ENCODE data around the gene P2RX2.
A peak's percentile ranks its signal among the peaks of the same experiment; 100 is the strongest.

P2RX2 gene

DNA sequence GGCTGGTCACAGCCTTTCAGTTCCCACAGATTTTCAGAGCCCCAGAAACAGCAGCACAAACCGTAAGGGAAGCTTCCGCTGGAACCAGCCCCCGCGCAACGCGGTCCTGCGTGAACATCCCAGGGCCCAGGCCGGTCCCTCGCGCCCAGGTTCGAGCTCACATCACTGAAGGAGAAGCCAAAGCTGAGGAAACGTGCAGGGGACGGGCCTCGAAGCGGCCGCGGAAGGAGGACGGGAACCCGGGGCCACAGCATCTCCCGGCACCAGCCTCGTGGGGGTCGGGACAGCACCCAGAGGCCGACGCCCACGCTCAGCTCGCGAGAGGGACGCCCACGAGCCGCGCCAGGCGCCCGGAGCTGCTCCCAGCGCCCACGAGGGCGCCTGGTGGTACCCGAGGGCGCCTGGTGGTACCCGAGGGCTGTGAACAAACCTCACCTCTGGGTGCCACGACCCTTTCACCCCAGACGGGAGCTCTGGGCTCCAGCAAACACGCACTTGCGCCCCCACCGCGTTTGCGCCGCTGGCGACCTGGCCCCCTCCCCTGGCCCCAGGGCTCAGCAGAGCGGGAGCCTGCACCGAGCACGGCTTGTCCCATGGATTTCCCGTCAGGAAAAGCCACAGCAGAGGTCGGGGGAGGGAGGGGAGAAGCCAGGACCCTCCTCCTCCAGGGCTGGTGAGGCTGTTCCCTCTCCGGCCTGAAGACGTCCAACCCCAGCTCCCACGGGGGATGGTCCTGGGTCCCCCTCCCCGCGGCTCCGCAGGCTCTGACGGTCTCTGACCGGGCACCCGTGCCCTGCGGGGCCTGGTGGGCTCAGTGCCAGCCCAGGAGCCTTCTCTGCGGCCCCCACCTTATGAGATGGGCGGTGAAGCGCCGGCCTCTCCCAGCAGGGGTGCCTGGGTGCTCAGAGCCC lies 15.1 kb upstream of the P2RX2 start:
- no peaks in the 10 kb centered on the region for H3K9me3 Mint-ChIP-seq
- H3K27ac Mint-ChIP-seq: no peak overlapping the region
- no peak for DNase-seq (ENCODE audit: low spot score)
- H3K4me3 Mint-ChIP-seq: no peak overlapping the region
- H3K4me1 Mint-ChIP-seq (ENCODE audit: low read depth): peaks cover 8% of the 10 kb centered on the region
- peaks cover 62% of the 10 kb centered on the region for H3K27me3 Mint-ChIP-seq (ENCODE audit: low read depth)
- no peaks in the 10 kb centered on the region for H3K36me3 Mint-ChIP-seq (ENCODE audit: low read depth)

DNA sequence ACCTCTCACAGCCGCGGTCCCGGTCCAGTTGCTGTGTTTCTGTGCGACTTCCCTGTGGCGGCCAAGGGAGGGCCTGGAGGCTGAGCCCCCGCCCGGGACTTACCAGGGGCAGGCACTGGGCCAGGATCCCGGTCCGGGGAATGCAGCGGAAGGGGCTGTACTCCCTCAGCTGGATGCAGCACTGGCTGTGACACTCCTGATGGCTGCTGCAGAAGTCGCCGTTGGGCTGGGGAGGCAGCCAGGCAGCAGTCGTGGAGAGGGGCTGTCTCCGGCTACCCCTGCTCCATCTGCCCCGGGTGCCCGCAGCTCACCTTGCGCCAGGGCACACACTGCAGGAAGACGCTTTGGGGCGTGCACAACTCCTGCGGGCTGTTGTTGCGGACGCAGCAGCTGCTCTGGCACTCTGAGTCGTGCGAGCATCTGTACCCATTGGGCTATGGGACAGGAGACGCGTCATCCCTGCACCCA lies 14.4 kb upstream of the P2RX2 start:
- no peaks in the 10 kb centered on the region for H3K9me3 Mint-ChIP-seq
- peaks cover 3% of the 10 kb centered on the region for H3K4me1 Mint-ChIP-seq (ENCODE audit: low read depth)
- no peaks in the 10 kb centered on the region for H3K36me3 Mint-ChIP-seq (ENCODE audit: low read depth)
- DNase-seq (ENCODE audit: low spot score): no peak
- no peak overlapping the region for H3K27ac Mint-ChIP-seq
- H3K4me3 Mint-ChIP-seq: no peak overlapping the region
- peaks cover 59% of the 10 kb centered on the region for H3K27me3 Mint-ChIP-seq (ENCODE audit: low read depth)

DNA sequence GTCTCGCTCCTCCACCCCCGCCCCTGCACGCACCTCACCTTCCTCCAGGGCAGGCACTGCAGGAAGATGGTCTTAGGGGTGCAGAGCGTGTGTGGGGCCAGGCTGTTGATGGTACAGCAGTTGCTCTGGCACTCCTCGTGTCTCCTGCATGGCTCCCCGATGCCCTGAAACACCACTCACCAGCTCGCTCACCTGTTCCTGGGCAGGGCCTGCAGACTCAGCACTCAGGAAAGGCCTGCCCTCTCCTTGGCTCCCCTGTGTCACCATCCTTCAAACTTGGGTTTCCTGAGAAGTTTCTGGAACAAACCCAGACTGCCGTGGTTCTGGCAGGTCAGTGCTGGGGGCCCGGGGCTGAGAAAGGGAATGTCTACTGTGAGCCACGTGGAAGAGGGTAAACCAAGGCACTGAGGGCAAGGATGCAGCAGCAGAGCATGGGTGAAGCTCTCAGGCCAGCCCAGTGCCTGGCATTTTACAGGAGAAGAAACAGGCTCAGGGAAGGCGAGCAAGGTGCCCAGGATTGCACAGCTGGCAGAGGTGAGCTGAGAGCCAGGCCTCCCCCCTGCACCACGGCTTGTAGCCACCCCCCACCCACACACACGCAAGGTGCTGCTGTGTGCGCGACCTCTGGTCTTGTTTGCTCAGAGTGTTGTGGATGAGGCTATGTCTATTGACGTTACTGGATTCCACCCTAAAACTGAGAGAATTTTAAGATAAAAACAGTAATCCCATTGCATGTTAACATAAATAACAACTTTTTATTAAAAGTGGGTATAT lies 13.7 kb upstream of the P2RX2 start:
- H3K4me3 Mint-ChIP-seq: no peak overlapping the region
- no peak for DNase-seq (ENCODE audit: low spot score)
- no peaks in the 10 kb centered on the region for H3K9me3 Mint-ChIP-seq
- no peaks in the 10 kb centered on the region for H3K36me3 Mint-ChIP-seq (ENCODE audit: low read depth)
- peaks cover 3% of the 10 kb centered on the region for H3K4me1 Mint-ChIP-seq (ENCODE audit: low read depth)
- no peak overlapping the region for H3K27ac Mint-ChIP-seq
- peaks cover 59% of the 10 kb centered on the region for H3K27me3 Mint-ChIP-seq (ENCODE audit: low read depth)

DNA sequence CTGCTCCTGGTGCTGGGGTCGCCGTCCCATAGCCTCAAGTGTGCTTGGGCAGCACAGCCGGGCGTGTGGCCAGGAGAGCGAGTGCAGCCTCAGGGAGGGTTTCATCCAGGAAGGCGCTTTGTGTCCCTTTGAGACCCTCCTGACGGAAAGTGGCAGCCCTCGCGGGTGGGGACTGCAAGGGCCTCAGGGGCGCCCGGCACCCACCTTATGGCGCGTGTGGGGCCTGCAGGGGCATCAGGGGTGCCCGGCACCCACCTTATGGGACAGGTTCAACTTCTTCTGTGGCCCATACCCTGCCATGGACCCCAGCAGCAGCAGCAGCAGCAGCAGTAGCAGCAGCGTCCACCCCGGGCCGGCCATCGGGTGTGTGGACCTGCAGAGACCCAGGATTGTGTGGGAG lies 12.7 kb upstream of the P2RX2 start:
- Mint-ChIP-seq H3K9me3 (no peaks in the 10 kb centered on the region), H3K27ac (no peak overlapping the region), H3K36me3 (ENCODE audit: low read depth) (no peaks in the 10 kb centered on the region), H3K4me3 (no peak overlapping the region), H3K27me3 (ENCODE audit: low read depth) (peaks cover 57% of the 10 kb centered on the region), H3K4me1 (ENCODE audit: low read depth) (no peaks in the 10 kb centered on the region)
- no peak for DNase-seq (ENCODE audit: low spot score)

DNA sequence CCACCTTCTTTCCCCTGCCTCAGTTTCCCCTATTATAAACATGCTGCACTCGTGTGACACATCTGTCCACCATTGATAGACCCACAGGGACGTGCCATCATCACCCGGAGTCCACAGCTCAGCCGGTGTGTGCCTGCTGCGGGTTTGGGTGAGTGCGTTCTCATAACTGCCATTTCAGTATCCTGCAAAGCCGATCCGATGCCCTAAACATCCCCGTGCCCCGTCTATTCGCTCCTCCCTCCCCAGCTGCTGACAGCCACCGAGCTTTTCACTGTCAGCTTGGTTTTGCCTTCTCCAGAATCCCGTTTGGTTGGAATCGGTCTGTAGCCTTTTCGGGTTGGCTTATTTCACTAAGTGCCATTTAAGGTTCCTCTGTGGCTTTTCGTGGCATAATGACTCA lies 12.1 kb upstream of the P2RX2 start:
- Mint-ChIP-seq H3K9me3 (no peaks in the 10 kb centered on the region), H3K4me3 (no peak overlapping the region), H3K36me3 (ENCODE audit: low read depth) (no peaks in the 10 kb centered on the region), H3K27me3 (ENCODE audit: low read depth) (peaks cover 56% of the 10 kb centered on the region), H3K4me1 (ENCODE audit: low read depth) (no peaks in the 10 kb centered on the region), H3K27ac (no peak overlapping the region)
- DNase-seq (ENCODE audit: low spot score): no peak

DNA sequence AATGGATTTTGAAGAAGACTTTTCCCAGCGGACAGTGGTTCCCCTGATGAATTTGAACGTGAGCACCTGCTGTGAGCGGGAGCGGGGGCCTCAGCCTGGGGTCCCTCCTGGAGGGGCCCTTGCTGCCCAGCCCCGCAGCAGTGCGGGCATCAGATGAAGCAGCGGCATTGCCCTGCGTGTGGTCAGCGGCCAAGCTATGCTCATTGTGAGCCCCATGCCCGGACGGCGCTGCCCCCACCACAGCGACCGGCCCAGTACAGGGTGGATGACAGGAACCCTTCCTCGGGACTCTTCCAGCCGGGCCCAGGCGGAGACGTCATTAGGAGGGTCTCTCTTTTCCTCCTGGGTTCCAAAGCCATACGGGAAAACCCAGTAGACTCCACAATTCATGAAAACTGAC lies 11.6 kb upstream of the P2RX2 start:
- no peak overlapping the region for H3K4me3 Mint-ChIP-seq
- DNase-seq (ENCODE audit: low spot score): no peak
- no peaks in the 10 kb centered on the region for H3K36me3 Mint-ChIP-seq (ENCODE audit: low read depth)
- H3K27me3 Mint-ChIP-seq (ENCODE audit: low read depth): peaks cover 52% of the 10 kb centered on the region
- H3K4me1 Mint-ChIP-seq (ENCODE audit: low read depth): no peaks in the 10 kb centered on the region
- no peak overlapping the region for H3K27ac Mint-ChIP-seq
- H3K9me3 Mint-ChIP-seq: no peaks in the 10 kb centered on the region

DNA sequence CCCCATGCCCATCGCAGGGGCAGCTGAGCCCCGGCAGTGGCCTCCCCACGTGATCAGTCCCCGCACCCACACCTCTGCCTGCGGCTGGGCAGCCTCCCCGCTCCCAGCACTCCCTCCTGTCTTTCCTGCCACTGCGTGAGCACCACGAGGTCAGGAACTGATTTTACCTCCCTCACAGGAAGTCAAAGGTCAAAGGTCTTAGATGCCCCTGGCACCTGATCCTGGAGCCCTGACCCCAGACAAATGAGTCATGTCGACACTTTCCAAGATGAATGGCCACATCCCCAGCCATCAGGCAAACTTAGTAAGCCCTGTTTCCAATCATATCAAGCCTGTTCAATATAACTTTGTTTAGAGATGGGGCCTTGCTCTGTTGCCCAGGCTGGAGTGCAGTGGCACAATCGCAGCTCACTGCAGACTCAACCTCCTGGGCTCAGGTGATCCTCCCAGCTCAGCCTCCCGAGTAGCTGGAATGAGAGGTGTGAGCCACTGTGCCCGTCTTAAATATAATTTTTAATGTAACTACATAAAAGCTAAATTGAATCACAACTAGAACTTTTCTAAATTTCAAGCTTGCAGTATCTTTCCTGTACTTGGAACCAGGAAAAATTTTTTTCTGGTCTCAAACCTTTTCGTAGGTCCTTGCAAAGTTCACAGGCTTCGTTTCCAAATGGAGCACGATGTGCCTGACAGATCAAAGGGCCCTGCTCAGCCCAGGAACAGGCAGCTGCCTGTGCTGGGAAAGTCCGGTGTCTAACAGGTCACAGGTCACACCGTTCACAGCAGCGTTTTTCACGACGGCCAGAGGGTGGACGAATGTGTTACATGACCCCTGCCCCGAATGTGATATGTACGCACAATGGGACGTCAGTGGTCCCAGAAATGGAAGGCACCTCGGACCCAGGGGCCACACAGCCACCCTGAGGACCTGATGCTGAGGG lies 10.1 kb upstream of the P2RX2 start:
- Mint-ChIP-seq H3K4me3 (no peak overlapping the region), H3K36me3 (ENCODE audit: low read depth) (no peaks in the 10 kb centered on the region), H3K27me3 (ENCODE audit: low read depth) (peaks cover 41% of the 10 kb centered on the region), H3K27ac (no peak overlapping the region), H3K9me3 (no peaks in the 10 kb centered on the region), H3K4me1 (ENCODE audit: low read depth) (no peaks in the 10 kb centered on the region)
- DNase-seq (ENCODE audit: low spot score): no peak

DNA sequence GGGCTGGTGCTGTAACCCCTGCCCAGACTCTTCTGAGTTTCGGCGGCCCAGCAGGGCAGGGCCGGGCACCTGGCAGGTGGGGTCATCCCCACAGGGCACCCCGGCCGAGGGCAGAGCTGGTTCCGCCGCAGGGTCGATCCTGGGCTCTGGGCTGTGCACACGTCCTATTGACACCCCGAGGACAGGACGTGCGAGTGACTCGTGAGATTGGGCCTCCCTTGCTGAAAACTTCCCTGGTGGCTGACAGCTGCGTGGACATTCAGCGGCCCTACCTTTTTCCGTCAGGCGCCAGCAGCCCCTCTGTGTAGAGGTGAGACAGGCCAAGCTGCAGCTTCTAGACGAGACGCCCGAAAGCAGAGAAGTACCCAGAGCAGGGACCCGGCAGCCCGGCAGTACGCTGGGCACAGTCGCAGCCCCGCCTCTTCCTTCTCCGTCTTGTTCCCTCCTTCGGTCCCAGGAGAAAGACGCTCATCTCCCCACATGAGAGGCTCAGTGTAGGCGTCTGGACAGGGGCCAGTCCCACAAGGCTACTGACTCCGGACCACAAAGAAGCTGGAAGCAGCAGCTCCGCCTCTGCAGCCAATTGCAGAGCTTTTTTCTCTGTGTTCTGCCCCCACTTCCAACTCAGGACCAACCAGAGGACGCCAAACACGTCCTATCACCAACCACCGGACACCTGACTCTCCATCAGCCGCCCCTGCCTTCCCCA lies 8.4 kb upstream of the P2RX2 start, which contains the start of gene LRCOL1:
Gene LRCOL1 (minus strand): TSS at position 532 of the 709 bp plus-strand sequence. CDS start 4,331 bp downstream, outside the sequence.
- no peaks in the 10 kb centered on the region for H3K4me1 Mint-ChIP-seq (ENCODE audit: low read depth)
- no peak for DNase-seq (ENCODE audit: low spot score)

DNA sequence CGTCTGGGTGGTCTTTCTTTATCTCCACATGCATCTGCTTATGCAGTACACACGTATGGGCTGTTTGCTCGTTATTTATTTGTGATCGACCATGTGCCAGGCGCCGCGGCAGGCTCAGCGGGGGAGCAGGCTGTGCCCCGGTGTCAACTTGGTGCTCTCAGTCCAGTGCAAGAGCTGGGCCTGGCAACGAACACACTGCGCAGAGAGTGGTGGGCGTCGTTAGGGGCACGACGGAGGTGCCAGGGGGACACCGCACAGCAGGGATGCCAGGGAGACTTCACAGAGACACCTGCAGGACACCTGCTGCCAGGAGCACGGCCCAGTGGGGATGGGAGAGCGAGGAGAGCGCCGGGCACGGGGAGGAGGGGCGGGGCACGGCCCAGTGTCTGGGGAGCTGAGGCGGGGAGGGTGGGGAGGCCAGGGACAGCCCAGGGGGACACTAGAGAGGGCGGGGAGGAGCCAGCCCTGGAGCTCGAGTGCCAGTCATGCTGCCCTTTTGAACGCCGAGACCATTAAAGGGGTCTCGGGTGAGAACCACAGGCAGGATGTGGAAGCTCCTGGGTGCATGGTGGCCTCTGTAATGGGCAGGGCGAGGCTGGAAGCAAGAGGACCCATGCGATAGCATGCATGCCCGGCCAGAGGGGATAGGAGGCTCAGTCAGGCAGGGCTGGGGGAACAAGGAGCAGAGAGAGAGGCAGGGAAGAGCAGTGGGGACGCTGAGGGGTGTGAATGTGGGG lies 7.5 kb upstream of the P2RX2 start:
- peaks cover 40% of the 10 kb centered on the region for H3K27me3 Mint-ChIP-seq (ENCODE audit: low read depth)
- no peaks in the 10 kb centered on the region for H3K9me3 Mint-ChIP-seq
- H3K4me3 Mint-ChIP-seq: no peak overlapping the region

More for the DNA sequence above, 8.4 kb upstream of the P2RX2 start, which contains the start of gene LRCOL1:
- Mint-ChIP-seq H3K4me3 (no peak within 1 kb of the TSS), H3K27ac (no peak within 1 kb of the TSS), H3K9me3 (no peaks in the 10 kb centered on the region), H3K36me3 (ENCODE audit: low read depth) (no peaks in the 10 kb centered on the region), H3K27me3 (ENCODE audit: low read depth) (peaks cover 40% of the 10 kb centered on the region)

DNA sequence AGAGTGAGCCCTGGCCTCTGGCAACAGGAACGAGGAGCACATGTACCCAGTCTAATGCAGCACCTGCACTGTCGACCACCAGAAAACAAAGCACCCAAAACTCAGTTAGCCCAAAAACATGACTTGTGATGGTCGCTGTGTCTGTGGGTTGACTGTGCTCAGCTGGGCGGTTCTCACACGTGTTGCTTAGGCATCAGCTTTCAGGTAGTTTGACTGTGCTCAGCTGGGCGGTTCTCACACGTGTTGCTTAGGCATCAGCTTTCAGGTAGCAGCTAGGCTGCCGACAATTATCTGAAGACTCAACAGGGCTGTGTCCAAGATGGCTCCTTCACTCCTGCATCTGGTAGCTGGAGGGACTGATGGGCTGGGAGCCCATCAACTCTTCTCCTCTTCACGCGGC lies 7.0 kb upstream of the P2RX2 start:
- Mint-ChIP-seq H3K4me3 (no peak overlapping the region), H3K27ac (no peak overlapping the region), H3K4me1 (ENCODE audit: low read depth) (no peaks in the 10 kb centered on the region), H3K9me3 (no peaks in the 10 kb centered on the region), H3K27me3 (ENCODE audit: low read depth) (peaks cover 38% of the 10 kb centered on the region), H3K36me3 (ENCODE audit: low read depth) (no peaks in the 10 kb centered on the region)
- DNase-seq (ENCODE audit: low spot score): no peak

More for the DNA sequence above, 7.5 kb upstream of the P2RX2 start:
- H3K27ac Mint-ChIP-seq: no peak overlapping the region
- no peak for DNase-seq (ENCODE audit: low spot score)
- H3K36me3 Mint-ChIP-seq (ENCODE audit: low read depth): no peaks in the 10 kb centered on the region
- no peaks in the 10 kb centered on the region for H3K4me1 Mint-ChIP-seq (ENCODE audit: low read depth)

DNA sequence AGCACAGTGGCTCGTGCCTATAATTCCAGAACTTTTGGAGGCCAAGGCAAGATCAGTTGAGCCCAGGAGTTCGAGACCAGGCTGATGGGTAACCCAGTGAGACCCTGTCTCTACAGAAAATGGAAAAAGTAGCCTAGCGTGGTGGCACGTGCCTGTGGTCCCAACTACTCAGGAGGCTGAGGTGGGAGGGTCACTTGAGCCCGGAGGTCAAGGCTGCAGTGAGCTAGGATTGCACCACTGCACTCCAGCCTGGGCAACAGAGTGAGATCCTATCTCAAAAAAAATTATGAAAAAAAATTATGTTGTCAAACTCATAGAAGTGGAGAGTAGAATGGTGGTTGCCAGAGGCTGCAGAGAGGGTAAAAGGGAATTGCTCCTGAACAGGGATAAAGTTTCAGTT lies 4.5 kb upstream of the P2RX2 start:
- no peaks in the 10 kb centered on the region for H3K4me1 Mint-ChIP-seq (ENCODE audit: low read depth)
- DNase-seq (ENCODE audit: low spot score): no peak
- H3K4me3 Mint-ChIP-seq: no peak overlapping the region
- peaks cover 11% of the 10 kb centered on the region for H3K9me3 Mint-ChIP-seq
- peaks cover 3% of the 10 kb centered on the region for H3K36me3 Mint-ChIP-seq (ENCODE audit: low read depth)
- H3K27ac Mint-ChIP-seq: no peak overlapping the region
- H3K27me3 Mint-ChIP-seq (ENCODE audit: low read depth): peaks cover 38% of the 10 kb centered on the region

DNA sequence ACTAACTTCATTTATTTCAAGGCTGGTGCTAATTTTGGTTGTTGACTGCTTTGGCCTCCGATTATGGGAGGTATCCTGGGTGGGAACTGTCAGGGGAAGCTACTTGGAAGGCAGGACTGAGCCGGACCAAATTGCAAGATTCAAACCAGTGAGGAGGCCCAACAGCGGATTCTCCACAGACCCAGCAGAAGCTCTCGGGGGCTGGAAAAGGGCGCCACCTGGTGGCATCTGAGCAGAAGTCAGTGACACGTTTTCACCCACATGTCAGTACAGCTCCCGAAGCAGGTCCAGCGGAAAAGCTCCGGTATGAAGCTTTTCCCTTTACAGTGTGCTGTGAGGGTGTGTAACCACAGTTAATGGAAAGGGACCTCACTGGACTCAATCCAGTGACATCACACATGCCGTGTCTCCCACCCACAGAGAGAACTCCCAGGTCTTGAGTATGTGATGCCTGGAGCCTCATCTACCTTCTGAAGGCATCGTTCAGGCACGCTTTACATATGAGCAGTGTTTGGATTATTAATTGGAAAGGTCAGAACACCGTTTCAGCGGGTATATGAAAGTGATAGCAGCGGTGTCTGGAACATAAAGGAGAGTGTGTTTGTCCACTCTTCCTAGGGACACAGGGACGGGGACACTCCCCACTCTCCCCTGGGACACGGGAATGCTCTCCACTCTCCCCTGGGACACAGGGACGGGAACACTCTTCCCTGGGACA lies 3.6 kb upstream of the P2RX2 start:
- H3K9me3 Mint-ChIP-seq: peaks cover 11% of the 10 kb centered on the region
- peak; percentile 66 for DNase-seq (ENCODE audit: low spot score)
- peaks cover 30% of the 10 kb centered on the region for H3K27me3 Mint-ChIP-seq (ENCODE audit: low read depth)
- H3K4me3 Mint-ChIP-seq: no peak overlapping the region
- no peak overlapping the region for H3K27ac Mint-ChIP-seq
- H3K4me1 Mint-ChIP-seq (ENCODE audit: low read depth): no peaks in the 10 kb centered on the region
- H3K36me3 Mint-ChIP-seq (ENCODE audit: low read depth): peaks cover 3% of the 10 kb centered on the region
